Measurements from ENCODE around the gene MYO5B.

MYO5B gene

DNA sequence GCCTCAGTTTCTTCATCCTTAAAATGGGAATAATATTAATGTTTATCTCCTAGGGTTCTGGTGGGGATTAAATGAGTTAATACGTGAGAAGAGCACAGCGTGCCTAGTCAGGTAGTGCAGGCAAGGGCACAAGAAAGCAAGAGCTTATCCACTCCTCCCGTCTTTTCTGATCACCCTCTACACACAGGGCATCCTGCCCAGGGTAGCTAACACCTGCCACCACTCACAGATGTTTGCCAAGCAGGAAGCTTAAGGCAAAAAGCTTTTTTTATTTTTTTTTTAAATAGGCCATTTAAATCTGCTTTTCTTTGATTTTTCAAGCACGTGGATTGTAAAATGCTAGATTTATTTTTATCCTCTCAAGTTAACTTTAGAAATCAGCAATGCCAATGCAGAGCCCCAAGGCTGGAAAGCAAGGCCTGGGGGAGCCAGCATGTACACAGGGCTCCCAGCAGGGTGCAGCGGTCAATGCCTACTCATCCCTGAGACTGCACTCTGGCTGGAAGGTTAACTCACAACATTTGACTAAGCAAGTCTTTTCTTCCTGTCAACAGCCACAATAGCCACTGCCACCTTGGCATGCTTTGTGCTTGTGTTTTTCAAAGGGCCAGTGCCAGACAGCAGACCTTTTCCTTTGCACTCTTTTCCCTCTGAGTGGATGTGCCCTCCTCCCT, 295.2 kb downstream of the MYO5B start:
- no peaks in the 10 kb centered on the region for H4K20me1 ChIP-seq (ENCODE audit: low read depth, low read length)
- H3K4me3 ChIP-seq (ENCODE audit: insufficient read depth, low read length, poor library complexity, severe bottlenecking), result no peak overlapping the region
- no peaks in the 10 kb centered on the region for H3K79me2 ChIP-seq (ENCODE audit: insufficient read depth, low read length)
- H3F3A ChIP-seq (ENCODE audit: insufficient read depth), result no peaks in the 10 kb centered on the region
- no peaks in the 10 kb centered on the region for H3K27me3 ChIP-seq (ENCODE audit: low read length)
- H3K36me3 ChIP-seq (ENCODE audit: low read length), result no peaks in the 10 kb centered on the region
- H3K9me3 ChIP-seq (ENCODE audit: insufficient read depth, low read length), result no peaks in the 10 kb centered on the region
- no peak overlapping the region for H3K27ac ChIP-seq (ENCODE audit: low read depth, low read length)
- TF ChIP-seq EZH2phosphoT487 (conservative IDR thresholded peaks at IDR 0.05; ENCODE audit: low read length), result no peak
- TF ChIP-seq, protein P1, sequence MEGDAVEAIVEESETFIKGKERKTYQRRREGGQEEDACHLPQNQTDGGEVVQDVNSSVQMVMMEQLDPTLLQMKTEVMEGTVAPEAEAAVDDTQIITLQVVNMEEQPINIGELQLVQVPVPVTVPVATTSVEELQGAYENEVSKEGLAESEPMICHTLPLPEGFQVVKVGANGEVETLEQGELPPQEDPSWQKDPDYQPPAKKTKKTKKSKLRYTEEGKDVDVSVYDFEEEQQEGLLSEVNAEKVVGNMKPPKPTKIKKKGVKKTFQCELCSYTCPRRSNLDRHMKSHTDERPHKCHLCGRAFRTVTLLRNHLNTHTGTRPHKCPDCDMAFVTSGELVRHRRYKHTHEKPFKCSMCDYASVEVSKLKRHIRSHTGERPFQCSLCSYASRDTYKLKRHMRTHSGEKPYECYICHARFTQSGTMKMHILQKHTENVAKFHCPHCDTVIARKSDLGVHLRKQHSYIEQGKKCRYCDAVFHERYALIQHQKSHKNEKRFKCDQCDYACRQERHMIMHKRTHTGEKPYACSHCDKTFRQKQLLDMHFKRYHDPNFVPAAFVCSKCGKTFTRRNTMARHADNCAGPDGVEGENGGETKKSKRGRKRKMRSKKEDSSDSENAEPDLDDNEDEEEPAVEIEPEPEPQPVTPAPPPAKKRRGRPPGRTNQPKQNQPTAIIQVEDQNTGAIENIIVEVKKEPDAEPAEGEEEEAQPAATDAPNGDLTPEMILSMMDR (IDR thresholded peaks at IDR 0.05; ENCODE audit: insufficient read depth, low read length, poor library complexity, severe bottlenecking), result no peak
- no peak overlapping the region for H3K4me2 ChIP-seq (ENCODE audit: low read depth, low read length, poor library complexity, severe bottlenecking)
- no peak overlapping the region for H3K9ac ChIP-seq (ENCODE audit: low read length)
- no peaks in the 10 kb centered on the region for H3K9me2 ChIP-seq (replicated peaks; ENCODE audit: insufficient read depth, low read length)
- no peak overlapping the region for H2AFZ ChIP-seq (ENCODE audit: low read depth, low read length, severe bottlenecking)

DNA sequence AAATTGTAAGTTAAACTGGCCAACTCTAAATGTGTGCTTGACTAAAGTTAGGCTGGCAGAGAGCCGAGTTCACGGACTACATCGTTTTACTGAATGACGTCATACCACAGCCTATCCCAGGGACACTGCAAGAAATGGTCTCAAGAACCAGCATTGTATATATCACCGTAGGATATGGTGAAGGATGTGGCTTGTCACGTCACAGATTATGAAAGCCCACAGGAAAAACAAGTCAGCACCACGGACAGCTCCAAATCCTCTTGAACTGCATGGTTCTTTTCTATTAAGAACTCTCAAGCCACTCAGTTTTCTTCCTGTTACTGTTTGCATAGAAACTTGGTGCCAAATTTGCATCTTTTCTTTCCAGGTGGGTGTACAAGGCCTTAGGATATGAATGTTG, 296.5 kb downstream of the MYO5B start:
- Histone ChIP-seq H3K4me3 (ENCODE audit: insufficient read depth, low read length, poor library complexity, severe bottlenecking) (no peak overlapping the region), H3K9me3 (ENCODE audit: insufficient read depth, low read length) (no peaks in the 10 kb centered on the region), H3F3A (ENCODE audit: insufficient read depth) (no peaks in the 10 kb centered on the region), H3K9ac (ENCODE audit: low read length) (no peak overlapping the region), H2AFZ (ENCODE audit: low read depth, low read length, severe bottlenecking) (no peak overlapping the region), H3K79me2 (ENCODE audit: insufficient read depth, low read length) (no peaks in the 10 kb centered on the region), H3K27me3 (ENCODE audit: low read length) (no peaks in the 10 kb centered on the region), H4K20me1 (ENCODE audit: low read depth, low read length) (no peaks in the 10 kb centered on the region), H3K27ac (ENCODE audit: low read depth, low read length) (no peak overlapping the region), H3K36me3 (ENCODE audit: low read length) (no peaks in the 10 kb centered on the region), H3K4me2 (ENCODE audit: low read depth, low read length, poor library complexity, severe bottlenecking) (no peak overlapping the region), H3K9me2 (replicated peaks; ENCODE audit: insufficient read depth, low read length) (no peaks in the 10 kb centered on the region)
- no peak for TF ChIP-seq EZH2phosphoT487 (conservative IDR thresholded peaks at IDR 0.05; ENCODE audit: low read length)
- TF ChIP-seq, protein P1 (IDR thresholded peaks at IDR 0.05; ENCODE audit: insufficient read depth, low read length, poor library complexity, severe bottlenecking), result no peak

- H3K36me3 ChIP-seq (ENCODE audit: low read length), result no peaks in the 10 kb centered on the region
- no peaks in the 10 kb centered on the region for H3K27me3 ChIP-seq (ENCODE audit: low read length)
- H3K27ac ChIP-seq (ENCODE audit: low read depth, low read length), result no peak overlapping the region
- H3K4me2 ChIP-seq (ENCODE audit: low read depth, low read length, poor library complexity, severe bottlenecking), result no peak overlapping the region
- TF ChIP-seq, protein P1 (IDR thresholded peaks at IDR 0.05; ENCODE audit: insufficient read depth, low read length, poor library complexity, severe bottlenecking), result no peak
- TF ChIP-seq EZH2phosphoT487 (conservative IDR thresholded peaks at IDR 0.05; ENCODE audit: low read length), result no peak
- H3K79me2 ChIP-seq (ENCODE audit: insufficient read depth, low read length), result no peaks in the 10 kb centered on the region
- H3K9ac ChIP-seq (ENCODE audit: low read length), result no peak overlapping the region
- H4K20me1 ChIP-seq (ENCODE audit: low read depth, low read length), result no peaks in the 10 kb centered on the region
- no peak overlapping the region for H2AFZ ChIP-seq (ENCODE audit: low read depth, low read length, severe bottlenecking)
- no peaks in the 10 kb centered on the region for H3F3A ChIP-seq (ENCODE audit: insufficient read depth)
- no peaks in the 10 kb centered on the region for H3K9me3 ChIP-seq (ENCODE audit: insufficient read depth, low read length)
- no peak overlapping the region for H3K4me3 ChIP-seq (ENCODE audit: insufficient read depth, low read length, poor library complexity, severe bottlenecking)
- no peaks in the 10 kb centered on the region for H3K9me2 ChIP-seq (replicated peaks; ENCODE audit: insufficient read depth, low read length)
Measured at GRCh38 chr18:49894517-49895226, 300.3 kb downstream of the MYO5B start.
